Ovary (tissue), 3 donors: Measurements from ENCODE around the gene TTC33.

Source experiments
- CTCF ChIP-seq, 3 donors: fragments of 450-650 bp in 2 of 3; fragments of 200-600 bp in 1 of 3; IDR thresholded peaks; one replicate each; pipeline versions ENCODE4 v1.5.1 to v1.8.0; 2016 to 2022; ENCODE audit warnings: antibody characterized with exemption in 3 of 3, mild to moderate bottlenecking in 1 of 3
- EP300 ChIP-seq: sonication (generic); formaldehyde crosslinking; IDR thresholded peaks from one replicate; pipeline ENCODE4 v1.6.1; 2017; ENCODE audit warnings: antibody characterized with exemption
- POLR2A ChIP-seq: fragments of 450-650 bp; IDR thresholded peaks from one replicate; pipeline ENCODE4 v1.6.1; 2017; ENCODE audit warnings: antibody characterized with exemption, mild to moderate bottlenecking, moderate library complexity
- donor health status: DM: no; HTN: no; CAD: no.

GRCh38 chr5:40687321-40687720, 68.4 kb downstream of the TTC33 start:
- no peak for TF ChIP-seq POLR2A
- TF ChIP-seq CTCF (IDR thresholded peaks at IDR 0.05): no peak
- TF ChIP-seq EP300: no peak
